Upper lobe of left lung (tissue), 6 donors: ENCODE data around the gene TBX20. TPM values are rescaled to one million over a fixed set of nuclear protein-coding genes. Genes with fewer than 3 reads are reported as not detected.
"Not testable (repeated sequence)": the region's sequence is repeated elsewhere in the genome, so short reads cannot be mapped to it uniquely, and the experiment has no call there.

Experiments
- ATAC-seq, 2 donors: fragments of 200-7000 bp; cut with Tn5 transposase; one replicate each; pipeline ENCODE4 v1.9.1; 2022; ENCODE audit warnings: mild to moderate bottlenecking in 2 of 2, moderate library complexity in 2 of 2; ENCODE audit not compliant: low FRiP score in 2 of 2
- DNase-seq, 2 donors: peaks; one replicate each; pipeline ENCODE4 v3.0.0-alpha.2; 2019 to 2020
- H3K27ac ChIP-seq, 4 donors: fragments of 200-600 bp; sonication (generic); one replicate each; pipeline ENCODE4 v1.5.1; 2016 to 2019
- H3K27me3 ChIP-seq, 4 donors: fragments of 200-600 bp; sonication (generic); one replicate each; pipeline ENCODE4 v1.5.1; 2017 to 2019
- H3K36me3 ChIP-seq, 4 donors: fragments of 200-600 bp; sonication (generic); one replicate each; pipeline ENCODE4 v1.5.1; 2016 to 2019
- H3K4me1 ChIP-seq, 4 donors: fragments of 200-600 bp; sonication (generic); one replicate each; pipeline ENCODE4 v1.5.1; 2018 to 2019
- H3K4me3 ChIP-seq, 4 donors: fragments of 200-600 bp; sonication (generic); one replicate each; pipeline ENCODE4 v1.5.1; 2017 to 2019; ENCODE audit warnings: mild to moderate bottlenecking in 2 of 4, moderate library complexity in 1 of 4
- H3K9me3 ChIP-seq, 4 donors: fragments of 200-600 bp; sonication (generic); one replicate each; pipeline ENCODE4 v1.5.1; 2018 to 2019
- CTCF ChIP-seq, 6 experiments: fragments of 450-650 bp in 4 of 6; fragments of 200-600 bp in 2 of 6; sonication (generic) in 2 of 6; IDR thresholded peaks; one replicate each; pipeline ENCODE4 v1.5.1; 2016 to 2019; ENCODE audit warnings: antibody characterized with exemption in 6 of 6
- EP300 ChIP-seq, 4 donors: sonication (generic); formaldehyde crosslinking; IDR thresholded peaks; one replicate each; pipeline ENCODE4 v1.5.1; 2017; ENCODE audit warnings: antibody characterized with exemption in 4 of 4, control low read depth in 2 of 4
- POLR2A ChIP-seq, 4 donors: fragments of 450-650 bp; IDR thresholded peaks; one replicate each; pipeline ENCODE4 v1.5.1; 2016 to 2017; ENCODE audit warnings: antibody characterized with exemption in 4 of 4, mild to moderate bottlenecking in 2 of 4
- POLR2AphosphoS5 ChIP-seq, 2 donors: sonication (generic); formaldehyde crosslinking; IDR thresholded peaks; one replicate each; pipeline ENCODE4 v1.5.1; 2017; ENCODE audit warnings: antibody characterized with exemption in 2 of 2
- WGBS, 2 donors: methylation state at CpG; one replicate each; pipeline ENCODE4 v1.1.5; 2017 to 2018; 5-methylcytosine and 5-hydroxymethylcytosine counted together
- total RNA-seq, 6 donors: library from RNA; depleted of rRNA in 4 of 6; stranded (reverse); fragments of >200 nt in 4 of 6; gene quantifications; one replicate each; pipeline versions ENCODE4 v1.1.0 to v1.2.1, GENCODE V29; 2016 to 2021
- donor health status: DM: no; HTN: no; CAD: no; lungs with moderate emphysema.
- donor health status: DM: no; HTN: yes; CAD: no; lungs with severe emphysema.

Gene TBX20
- total RNA-seq, 6 donors from 2014 or later: 0.17 to 2.2 (median 0.61) TPM; not detected in 3

GRCh38 chr7:35248576-35249536, 5.0 kb downstream of the TBX20 start:
- no peaks in the 10 kb centered on the region for H3K9me3 ChIP-seq
- TF ChIP-seq POLR2AphosphoS5 (IDR thresholded peaks at IDR 0.05) (no peak), POLR2A (IDR thresholded peaks at IDR 0.05) (no peak), EP300 (IDR thresholded peaks at IDR 0.05) (no peak), CTCF (IDR thresholded peaks at IDR 0.05) (no peak)
- no peak for ATAC-seq
- peak in 1 of 2 donors; percentile 40 for DNase-seq
- H3K27ac ChIP-seq: no peak overlapping the region
- H3K4me1 ChIP-seq: peaks cover 6 to 8% (median 7%) of the 10 kb centered on the region in 4 donors
- H3K36me3 ChIP-seq: no peaks in the 10 kb centered on the region
- H3K27me3 ChIP-seq: peaks cover 0 to 53% (median 10%) of the 10 kb centered on the region in 4 donors
- H3K4me3 ChIP-seq: no peak overlapping the region
- 22 to 23% methylated on average over 20 to 21 of the region's 21 CpGs for WGBS, 2 donors

DNA sequence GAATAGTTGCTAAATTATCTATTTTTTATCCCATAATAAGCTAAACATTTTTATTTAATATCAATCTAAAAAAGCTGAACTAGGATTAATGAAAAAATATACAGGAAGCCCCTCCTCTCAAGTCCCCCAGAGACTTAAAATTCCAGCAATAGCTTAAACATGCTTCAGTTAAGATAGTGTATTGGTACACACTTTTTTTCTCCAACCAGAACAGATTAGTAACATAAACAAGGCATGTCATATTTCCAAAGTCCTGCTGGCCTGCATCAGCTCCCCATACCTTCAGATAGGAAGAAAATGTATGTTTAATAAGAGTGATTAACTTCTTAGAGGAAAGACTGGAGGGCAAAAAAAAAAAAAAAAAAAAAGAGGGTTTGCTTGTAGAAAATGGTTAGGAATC, 7.1 kb downstream of the TBX20 start:
- no peak overlapping the region for H3K27ac ChIP-seq
- no peaks in the 10 kb centered on the region for H3K9me3 ChIP-seq
- DNase-seq (no peak), ATAC-seq (no peak)
- no peaks in the 10 kb centered on the region for H3K4me1 ChIP-seq
- TF ChIP-seq POLR2A (IDR thresholded peaks at IDR 0.05) (no peak), POLR2AphosphoS5 (IDR thresholded peaks at IDR 0.05) (no peak), EP300 (IDR thresholded peaks at IDR 0.05) (no peak), CTCF (IDR thresholded peaks at IDR 0.05) (no peak)
- no peak overlapping the region for H3K4me3 ChIP-seq
- H3K27me3 ChIP-seq: peaks cover 0 to 34% (median 2%) of the 10 kb centered on the region in 4 donors
- no peaks in the 10 kb centered on the region for H3K36me3 ChIP-seq

- TF ChIP-seq POLR2AphosphoS5 (IDR thresholded peaks at IDR 0.05): no peak
- no peak for TF ChIP-seq POLR2A (IDR thresholded peaks at IDR 0.05)
- no peak for TF ChIP-seq CTCF (IDR thresholded peaks at IDR 0.05)
- TF ChIP-seq EP300 (IDR thresholded peaks at IDR 0.05): no peak
- ATAC-seq (no peak), DNase-seq (no peak)
- WGBS, 2 donors: 71 to 86% methylated on average over 7 of the region's 7 CpGs
- H3K9me3 ChIP-seq: no peaks in the 10 kb centered on the region
- H3K4me3 ChIP-seq: no peak overlapping the region
- peaks cover 0 to 7% (median 0%) of the 10 kb centered on the region in 4 donors for H3K27me3 ChIP-seq
- no peaks in the 10 kb centered on the region for H3K36me3 ChIP-seq
- H3K27ac ChIP-seq: no peak overlapping the region
- no peaks in the 10 kb centered on the region for H3K4me1 ChIP-seq
Observed at GRCh38 chr7:35241884-35242283, 12.0 kb downstream of the TBX20 start.

- Histone ChIP-seq H3K36me3 (no peaks in the 10 kb centered on the region), H3K27me3 (peaks cover 0 to 7% (median 0%) of the 10 kb centered on the region in 4 donors), H3K4me1 (no peaks in the 10 kb centered on the region), H3K9me3 (no peaks in the 10 kb centered on the region), H3K27ac (no peak overlapping the region), H3K4me3 (no peak overlapping the region)
- TF ChIP-seq POLR2A (IDR thresholded peaks at IDR 0.05) (no peak), EP300 (IDR thresholded peaks at IDR 0.05) (no peak), CTCF (IDR thresholded peaks at IDR 0.05) (no peak), POLR2AphosphoS5 (IDR thresholded peaks at IDR 0.05) (no peak)
- no peak for DNase-seq
- ATAC-seq: no peak
Observed at GRCh38 chr7:35241436-35241835, 12.5 kb downstream of the TBX20 start.

GRCh38 chr7:35241008-35241407, 12.9 kb downstream of the TBX20 start:
- not testable (repeated sequence) for H3K36me3 ChIP-seq, H3K4me1 ChIP-seq, DNase-seq, H3K9me3 ChIP-seq, ATAC-seq, H3K27ac ChIP-seq, H3K4me3 ChIP-seq, H3K27me3 ChIP-seq
- WGBS, 2 donors: 64 to 82% methylated on average over 2 of the region's 2 CpGs

GRCh38 chr7:35238456-35238855, 15.4 kb downstream of the TBX20 start:
- H3K9me3 ChIP-seq, H3K4me1 ChIP-seq, H3K36me3 ChIP-seq, DNase-seq, H3K27ac ChIP-seq, H3K4me3 ChIP-seq, H3K27me3 ChIP-seq, ATAC-seq: not testable (repeated sequence)
- WGBS, 2 donors: 91 to 92% methylated on average over 5 of the region's 5 CpGs
